ENCODE results near the gene EPS15. TPM values are rescaled to one million over a fixed set of nuclear protein-coding genes. Genes with fewer than 3 reads are reported as not detected.

EPS15 gene
- total RNA-seq, 4 donors from 2014 or later = 94.8 to 133 (median 125) TPM

DNA sequence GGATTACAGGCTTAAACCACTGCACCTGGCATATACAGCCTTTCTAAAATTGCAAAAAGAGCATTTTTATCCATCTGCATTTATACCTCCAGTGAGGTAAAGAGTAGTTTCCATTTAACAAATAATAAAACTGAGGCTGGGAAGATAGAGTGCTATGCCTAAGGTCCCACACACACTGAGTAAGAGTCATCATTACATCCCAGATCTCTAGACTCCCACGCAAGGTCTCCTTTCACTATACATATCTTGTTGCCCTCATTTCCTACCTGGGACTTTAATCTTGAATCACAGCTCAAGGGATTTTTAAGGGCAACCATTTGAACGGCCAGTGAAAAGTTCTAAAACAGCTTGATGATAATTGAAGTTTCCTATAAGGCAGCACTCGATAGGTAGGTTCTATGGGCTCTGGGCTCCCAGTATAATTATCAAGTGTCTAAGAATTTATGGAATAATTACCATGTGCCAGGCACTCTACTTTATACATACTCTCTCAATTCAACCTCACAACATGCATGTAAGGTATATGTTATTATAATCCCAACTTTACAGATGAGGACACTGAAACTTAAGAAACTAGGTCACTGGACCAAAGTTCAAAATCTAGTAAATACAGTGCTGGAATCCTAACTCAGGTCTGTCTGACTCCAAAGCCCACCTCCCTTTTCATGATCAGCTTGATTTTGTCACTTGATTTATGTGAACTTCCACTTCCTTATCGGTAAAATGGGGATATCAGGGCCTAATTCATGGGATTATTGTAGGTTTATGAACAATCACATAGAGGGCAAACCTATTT, 23.3 kb upstream of the EPS15 start:
- 88 to 92% methylated on average over 4 of the region's 4 CpGs for WGBS, 2 donors
- Histone ChIP-seq H3K36me3 (no peaks in the 10 kb centered on the region), H3K9me3 (peaks cover 0 to 3% (median 0%) of the 10 kb centered on the region in 4 donors), H3K27ac (no peak overlapping the region), H3K4me3 (no peak overlapping the region), H3K4me1 (no peaks in the 10 kb centered on the region), H3K27me3 (no peaks in the 10 kb centered on the region)
- no peak for DNase-seq (ENCODE audit: low spot score in 2 of 2)
- TF ChIP-seq EP300 (IDR thresholded peaks at IDR 0.05) (no peak), POLR2A (IDR thresholded peaks at IDR 0.05) (no peak)
- TF ChIP-seq, protein P1, sequence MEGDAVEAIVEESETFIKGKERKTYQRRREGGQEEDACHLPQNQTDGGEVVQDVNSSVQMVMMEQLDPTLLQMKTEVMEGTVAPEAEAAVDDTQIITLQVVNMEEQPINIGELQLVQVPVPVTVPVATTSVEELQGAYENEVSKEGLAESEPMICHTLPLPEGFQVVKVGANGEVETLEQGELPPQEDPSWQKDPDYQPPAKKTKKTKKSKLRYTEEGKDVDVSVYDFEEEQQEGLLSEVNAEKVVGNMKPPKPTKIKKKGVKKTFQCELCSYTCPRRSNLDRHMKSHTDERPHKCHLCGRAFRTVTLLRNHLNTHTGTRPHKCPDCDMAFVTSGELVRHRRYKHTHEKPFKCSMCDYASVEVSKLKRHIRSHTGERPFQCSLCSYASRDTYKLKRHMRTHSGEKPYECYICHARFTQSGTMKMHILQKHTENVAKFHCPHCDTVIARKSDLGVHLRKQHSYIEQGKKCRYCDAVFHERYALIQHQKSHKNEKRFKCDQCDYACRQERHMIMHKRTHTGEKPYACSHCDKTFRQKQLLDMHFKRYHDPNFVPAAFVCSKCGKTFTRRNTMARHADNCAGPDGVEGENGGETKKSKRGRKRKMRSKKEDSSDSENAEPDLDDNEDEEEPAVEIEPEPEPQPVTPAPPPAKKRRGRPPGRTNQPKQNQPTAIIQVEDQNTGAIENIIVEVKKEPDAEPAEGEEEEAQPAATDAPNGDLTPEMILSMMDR (IDR thresholded peaks at IDR 0.05) = no peak

DNA sequence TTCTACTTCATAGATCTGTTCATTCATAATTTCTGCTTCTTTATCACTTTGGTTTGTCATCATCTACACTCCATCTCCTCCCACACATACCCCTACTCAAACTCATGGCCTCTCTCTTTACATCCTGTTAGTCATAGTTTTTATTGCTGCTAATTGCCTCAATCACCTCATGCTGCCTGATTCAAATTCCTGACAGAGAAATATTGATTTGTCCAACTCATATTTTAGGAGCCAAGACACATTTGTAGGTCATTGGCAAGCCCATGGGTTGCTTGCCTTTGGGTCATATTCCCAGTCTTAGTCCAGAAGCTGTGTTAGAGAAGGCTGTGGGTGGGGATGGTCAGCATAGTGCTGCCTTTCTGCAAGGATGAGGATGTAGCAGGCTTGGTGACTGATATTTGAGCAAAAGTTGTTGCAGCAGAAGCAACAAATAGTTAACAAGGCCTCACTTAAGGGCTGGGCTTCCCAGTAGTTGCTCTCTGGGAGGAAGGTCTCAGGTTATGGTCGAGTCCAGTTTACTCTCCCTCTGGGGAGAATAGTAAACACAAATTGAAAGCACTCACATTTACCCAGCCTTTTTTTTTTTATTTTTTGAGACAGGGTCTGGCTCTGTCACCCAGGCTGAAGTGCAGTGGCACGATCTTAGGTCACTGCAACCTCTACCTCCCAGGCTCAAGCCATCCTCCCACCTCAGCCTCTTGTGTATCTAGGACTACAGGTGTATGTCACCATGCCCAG, 22.4 kb upstream of the EPS15 start:
- H3K4me3 ChIP-seq = no peak overlapping the region
- WGBS, 2 donors = 64 to 81% methylated on average over 2 of the region's 2 CpGs
- H3K27ac ChIP-seq = no peak overlapping the region
- H3K36me3 ChIP-seq = no peaks in the 10 kb centered on the region
- H3K4me1 ChIP-seq = no peaks in the 10 kb centered on the region
- no peak for DNase-seq (ENCODE audit: low spot score in 2 of 2)
- H3K9me3 ChIP-seq = peaks cover 0 to 4% (median 0%) of the 10 kb centered on the region in 4 donors
- TF ChIP-seq EP300 (IDR thresholded peaks at IDR 0.05) (no peak), POLR2A (IDR thresholded peaks at IDR 0.05) (no peak)
- TF ChIP-seq, protein P1 (IDR thresholded peaks at IDR 0.05) = no peak
- no peaks in the 10 kb centered on the region for H3K27me3 ChIP-seq

DNA sequence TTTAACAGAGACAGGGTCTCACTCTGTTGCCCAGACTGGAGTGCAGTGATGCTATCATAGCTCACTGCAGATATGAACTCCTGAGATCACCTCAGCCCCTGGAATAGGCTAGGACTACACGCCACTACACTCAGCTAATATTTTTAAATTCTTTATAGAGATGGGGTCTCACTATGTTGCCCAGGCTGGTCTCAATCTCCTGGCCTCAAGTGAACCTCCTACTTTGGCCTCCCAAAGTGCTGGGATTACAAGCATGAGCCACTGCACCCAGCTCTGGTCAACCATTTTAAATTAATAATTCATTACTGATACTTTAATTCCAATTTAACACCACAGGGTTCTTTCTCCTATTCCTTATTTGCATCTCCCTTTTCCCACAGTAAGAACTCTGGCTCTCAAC, 18.5 kb upstream of the EPS15 start:
- H3K27me3 ChIP-seq = no peaks in the 10 kb centered on the region
- TF ChIP-seq, protein P1 (IDR thresholded peaks at IDR 0.05) = no peak
- TF ChIP-seq POLR2A (IDR thresholded peaks at IDR 0.05) = no peak
- no peak for TF ChIP-seq EP300 (IDR thresholded peaks at IDR 0.05)
- 95 to 100% methylated on average over 1 of the region's 1 CpG for WGBS, 2 donors
- DNase-seq (ENCODE audit: low spot score in 2 of 2) = no peak
- H3K4me3 ChIP-seq = no peak overlapping the region
- H3K4me1 ChIP-seq = peaks cover 0 to 19% (median 2%) of the 10 kb centered on the region in 4 donors
- H3K9me3 ChIP-seq = peaks cover 0 to 4% (median 0%) of the 10 kb centered on the region in 4 donors
- no peaks in the 10 kb centered on the region for H3K36me3 ChIP-seq
- H3K27ac ChIP-seq = no peak overlapping the region

DNA sequence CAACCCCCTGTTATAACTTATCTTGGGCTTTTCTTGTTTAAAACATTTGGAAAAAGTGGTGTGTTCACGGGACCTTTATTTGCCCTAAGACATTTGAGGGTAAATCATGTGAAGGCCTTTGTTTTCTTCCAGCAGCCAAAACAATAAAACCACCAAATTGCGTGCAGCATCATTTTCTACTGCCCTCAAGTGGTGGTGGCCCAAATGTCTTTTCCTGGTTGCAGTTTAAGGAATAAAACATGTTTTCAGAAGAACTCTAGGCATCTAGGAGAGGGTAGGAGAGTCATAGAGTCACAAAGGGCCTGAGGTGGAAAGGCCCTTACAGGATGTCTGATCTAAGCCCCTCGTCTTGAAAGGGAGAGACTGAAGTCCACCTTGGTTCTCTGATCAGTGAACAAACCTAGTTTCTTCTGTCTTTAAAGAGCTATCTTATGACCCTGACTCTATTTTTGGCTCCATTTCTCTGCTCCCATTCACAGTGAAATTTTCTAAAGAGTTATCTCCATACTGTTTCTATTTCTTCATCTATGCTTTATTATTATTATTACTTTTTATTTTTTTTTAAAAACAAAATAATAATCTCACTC, 16.0 kb upstream of the EPS15 start:
- Histone ChIP-seq H3K9me3 (peaks cover 0 to 4% (median 0%) of the 10 kb centered on the region in 4 donors), H3K27me3 (no peaks in the 10 kb centered on the region), H3K4me1 (peaks cover 0 to 19% (median 2%) of the 10 kb centered on the region in 4 donors), H3K36me3 (no peaks in the 10 kb centered on the region), H3K27ac (peak overlapping the region; percentile 36 to 84 (median 66)), H3K4me3 (no peak overlapping the region)
- DNase-seq (ENCODE audit: low spot score in 2 of 2) = peak; percentile 52 to 82
- TF ChIP-seq POLR2A (IDR thresholded peaks at IDR 0.05) (no peak), EP300 (IDR thresholded peaks at IDR 0.05) (peak in 1 of 2 donors; percentile 71)
- TF ChIP-seq, protein P1 (IDR thresholded peaks at IDR 0.05) = peak; percentile 70 to 83 (median 76)
- 6 to 7% methylated on average over 3 of the region's 3 CpGs for WGBS, 2 donors

Measured in tibial nerve (tissue), 4 donors.